ENCODE measurements around the gene PLIN4. TPM values are rescaled to one million over a fixed set of nuclear protein-coding genes. Genes with fewer than 3 reads are reported as not detected.

PLIN4 gene, protein sequence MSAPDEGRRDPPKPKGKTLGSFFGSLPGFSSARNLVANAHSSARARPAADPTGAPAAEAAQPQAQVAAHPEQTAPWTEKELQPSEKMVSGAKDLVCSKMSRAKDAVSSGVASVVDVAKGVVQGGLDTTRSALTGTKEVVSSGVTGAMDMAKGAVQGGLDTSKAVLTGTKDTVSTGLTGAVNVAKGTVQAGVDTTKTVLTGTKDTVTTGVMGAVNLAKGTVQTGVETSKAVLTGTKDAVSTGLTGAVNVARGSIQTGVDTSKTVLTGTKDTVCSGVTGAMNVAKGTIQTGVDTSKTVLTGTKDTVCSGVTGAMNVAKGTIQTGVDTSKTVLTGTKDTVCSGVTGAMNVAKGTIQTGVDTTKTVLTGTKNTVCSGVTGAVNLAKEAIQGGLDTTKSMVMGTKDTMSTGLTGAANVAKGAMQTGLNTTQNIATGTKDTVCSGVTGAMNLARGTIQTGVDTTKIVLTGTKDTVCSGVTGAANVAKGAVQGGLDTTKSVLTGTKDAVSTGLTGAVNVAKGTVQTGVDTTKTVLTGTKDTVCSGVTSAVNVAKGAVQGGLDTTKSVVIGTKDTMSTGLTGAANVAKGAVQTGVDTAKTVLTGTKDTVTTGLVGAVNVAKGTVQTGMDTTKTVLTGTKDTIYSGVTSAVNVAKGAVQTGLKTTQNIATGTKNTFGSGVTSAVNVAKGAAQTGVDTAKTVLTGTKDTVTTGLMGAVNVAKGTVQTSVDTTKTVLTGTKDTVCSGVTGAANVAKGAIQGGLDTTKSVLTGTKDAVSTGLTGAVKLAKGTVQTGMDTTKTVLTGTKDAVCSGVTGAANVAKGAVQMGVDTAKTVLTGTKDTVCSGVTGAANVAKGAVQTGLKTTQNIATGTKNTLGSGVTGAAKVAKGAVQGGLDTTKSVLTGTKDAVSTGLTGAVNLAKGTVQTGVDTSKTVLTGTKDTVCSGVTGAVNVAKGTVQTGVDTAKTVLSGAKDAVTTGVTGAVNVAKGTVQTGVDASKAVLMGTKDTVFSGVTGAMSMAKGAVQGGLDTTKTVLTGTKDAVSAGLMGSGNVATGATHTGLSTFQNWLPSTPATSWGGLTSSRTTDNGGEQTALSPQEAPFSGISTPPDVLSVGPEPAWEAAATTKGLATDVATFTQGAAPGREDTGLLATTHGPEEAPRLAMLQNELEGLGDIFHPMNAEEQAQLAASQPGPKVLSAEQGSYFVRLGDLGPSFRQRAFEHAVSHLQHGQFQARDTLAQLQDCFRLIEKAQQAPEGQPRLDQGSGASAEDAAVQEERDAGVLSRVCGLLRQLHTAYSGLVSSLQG (N-terminal part only)
- 0.15 and 0.59 TPM in 2 replicates for total RNA-seq (ENCODE audit: low replicate concordance)

DNA sequence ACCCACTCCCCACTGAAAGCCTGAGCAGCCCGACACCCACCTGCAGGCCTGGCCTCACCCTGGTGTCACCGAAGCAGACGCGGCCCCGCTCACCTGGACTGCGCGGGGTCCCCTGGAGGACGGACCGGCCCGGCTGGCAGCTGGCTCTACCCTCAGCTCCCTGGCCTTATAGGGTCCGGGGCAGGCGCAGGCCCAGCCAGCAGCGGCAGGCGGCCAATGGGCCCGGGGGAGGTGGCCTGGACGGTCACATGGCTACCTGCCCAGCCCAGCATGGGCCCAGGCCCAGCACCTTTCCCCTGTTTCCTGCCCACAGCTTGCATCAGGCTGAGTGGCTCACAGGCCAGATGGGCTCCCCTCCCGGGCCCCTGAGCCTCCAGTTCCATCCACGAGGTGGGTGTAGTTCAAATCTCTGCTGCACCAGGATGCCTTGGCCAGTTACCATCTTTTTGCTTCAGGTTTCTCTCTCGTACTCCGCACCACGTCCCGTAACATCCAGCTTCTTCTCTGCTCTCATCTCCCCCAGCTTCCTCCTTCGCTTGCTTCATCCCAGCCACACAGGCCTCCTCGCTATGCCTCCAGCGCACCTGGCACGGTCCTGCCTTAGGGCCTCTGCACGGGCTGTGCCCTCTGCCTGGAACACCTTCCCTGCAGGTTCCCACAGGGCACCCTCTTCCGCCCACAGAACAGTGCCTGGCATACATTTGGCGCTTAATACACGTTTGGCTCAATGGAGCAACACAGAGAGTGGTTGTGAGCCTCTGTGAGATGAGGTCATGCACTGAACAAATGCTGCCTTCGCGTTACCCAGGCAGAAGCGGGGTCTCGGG lies at the start of gene PLIN4:
Gene PLIN4, minus strand, starts transcription at position 142 of the 827 bp plus-strand sequence. CDS start 214 bp downstream, outside the sequence.

DNA sequence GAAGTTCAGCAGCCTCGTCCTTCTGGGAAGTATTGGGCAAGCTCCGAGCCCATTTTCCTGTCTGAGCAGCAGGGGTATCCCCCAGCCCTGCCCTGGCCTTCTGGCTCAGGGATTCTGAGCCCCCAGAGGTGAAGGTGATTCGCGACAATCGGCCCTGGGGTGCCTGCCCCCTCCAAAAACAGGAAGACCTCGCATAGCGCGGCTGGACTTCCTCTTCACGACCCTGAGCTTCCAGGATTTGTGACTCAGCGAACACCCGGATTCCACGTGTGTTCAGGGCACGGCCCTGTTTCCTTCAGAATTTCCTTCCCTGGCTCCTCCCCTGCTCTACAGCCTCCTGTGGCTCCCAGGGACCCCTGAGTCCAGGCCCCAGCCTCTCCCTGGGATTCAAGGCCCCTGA lies 41.3 kb upstream of the PLIN4 start, which contains the start of gene SEMA6B:
Gene SEMA6B, minus strand, starts transcription at position 116 of the 400 bp plus-strand sequence. CDS start 1,227 bp downstream, outside the sequence.

DNA sequence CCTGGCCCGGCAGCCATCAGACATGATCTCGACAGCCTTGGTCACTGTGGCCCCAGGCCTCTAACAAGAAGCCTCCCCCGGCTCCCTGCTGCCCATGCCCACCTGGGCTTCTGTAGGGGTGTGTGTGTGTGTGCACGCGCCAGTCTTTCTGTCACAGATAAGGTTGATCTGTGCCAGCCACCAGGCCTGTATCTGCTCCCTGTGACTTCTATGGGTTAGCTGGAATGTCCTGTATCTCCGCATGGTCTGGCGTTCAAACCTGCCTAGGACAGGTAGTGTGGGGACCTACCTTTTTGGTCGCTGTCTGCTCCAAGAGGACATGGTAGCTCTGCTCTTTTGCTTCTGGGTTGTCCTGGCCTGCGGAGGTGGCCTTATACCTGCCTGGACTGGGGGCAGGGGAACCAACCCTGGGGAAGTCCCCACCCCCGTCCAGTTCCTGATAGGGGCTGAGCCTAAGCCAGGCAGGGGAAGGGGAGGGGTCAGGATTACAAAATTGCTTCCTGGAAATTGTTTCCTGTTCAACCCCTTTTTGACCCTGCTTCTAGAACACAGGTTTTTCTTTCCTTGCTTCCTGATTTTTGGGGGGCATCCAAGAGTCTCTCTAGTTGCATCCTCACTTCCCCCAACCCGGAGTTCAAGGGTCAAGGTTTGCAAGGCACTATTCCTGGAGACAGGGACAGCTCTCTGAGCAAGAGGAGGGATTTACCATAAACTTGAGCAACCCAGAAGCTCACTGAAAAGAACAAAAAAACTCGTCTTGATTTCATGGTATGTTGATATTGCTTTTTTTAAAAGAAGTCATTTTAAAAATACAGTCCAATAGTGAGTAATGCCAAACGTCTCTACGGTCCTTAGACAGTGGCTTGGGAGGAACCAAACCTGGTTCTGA lies 21.7 kb upstream of the PLIN4 start, which contains the start of gene LRG1:
Gene LRG1, minus strand, starts transcription at position 344 of the 889 bp plus-strand sequence. Its CDS starts 23 bp downstream, at position 321.

DNA sequence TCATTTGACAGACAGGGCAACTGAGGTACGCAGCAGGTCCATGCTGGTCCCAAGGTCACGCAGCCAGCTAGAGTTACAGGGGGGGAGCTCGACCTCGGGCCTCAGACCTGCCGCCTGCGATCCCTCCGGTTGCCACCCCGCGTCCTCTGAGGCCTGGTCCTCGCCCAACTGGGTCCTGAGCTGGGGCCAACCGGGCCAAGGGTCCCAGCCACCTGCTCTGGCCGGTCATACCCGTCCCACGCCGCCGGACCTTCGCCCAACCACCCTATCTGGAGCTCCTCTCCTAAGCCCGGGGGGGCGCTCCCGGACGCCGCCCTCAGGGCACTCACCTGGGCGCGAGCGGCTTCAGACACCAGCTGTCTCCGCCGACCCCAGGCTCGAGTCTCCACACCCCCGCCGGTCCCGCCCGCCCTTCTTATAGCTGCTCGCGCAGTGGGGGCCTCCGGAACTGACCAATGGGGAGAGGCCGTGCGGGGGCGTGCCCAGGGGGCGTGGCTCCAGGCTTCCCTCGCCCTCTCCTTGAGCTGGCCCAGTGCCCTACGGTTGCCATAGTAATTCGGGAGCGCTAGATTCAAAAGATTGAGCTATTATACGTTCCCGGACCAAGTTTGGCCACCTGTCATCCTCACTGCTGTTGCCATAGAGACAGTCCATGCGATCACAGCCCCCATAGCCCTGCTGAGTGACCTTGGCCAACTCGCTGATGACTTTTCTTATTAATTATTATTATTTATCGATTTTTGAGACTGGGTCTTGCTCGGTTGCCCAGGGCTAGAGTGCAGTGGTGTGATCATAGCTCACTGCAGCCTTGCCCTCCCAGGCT lies 16.8 kb upstream of the PLIN4 start, which contains the start of gene PLIN5:
Gene PLIN5, minus strand, starts transcription at position 389 of the 823 bp plus-strand sequence. CDS start 1,150 bp downstream, outside the sequence.

DNA sequence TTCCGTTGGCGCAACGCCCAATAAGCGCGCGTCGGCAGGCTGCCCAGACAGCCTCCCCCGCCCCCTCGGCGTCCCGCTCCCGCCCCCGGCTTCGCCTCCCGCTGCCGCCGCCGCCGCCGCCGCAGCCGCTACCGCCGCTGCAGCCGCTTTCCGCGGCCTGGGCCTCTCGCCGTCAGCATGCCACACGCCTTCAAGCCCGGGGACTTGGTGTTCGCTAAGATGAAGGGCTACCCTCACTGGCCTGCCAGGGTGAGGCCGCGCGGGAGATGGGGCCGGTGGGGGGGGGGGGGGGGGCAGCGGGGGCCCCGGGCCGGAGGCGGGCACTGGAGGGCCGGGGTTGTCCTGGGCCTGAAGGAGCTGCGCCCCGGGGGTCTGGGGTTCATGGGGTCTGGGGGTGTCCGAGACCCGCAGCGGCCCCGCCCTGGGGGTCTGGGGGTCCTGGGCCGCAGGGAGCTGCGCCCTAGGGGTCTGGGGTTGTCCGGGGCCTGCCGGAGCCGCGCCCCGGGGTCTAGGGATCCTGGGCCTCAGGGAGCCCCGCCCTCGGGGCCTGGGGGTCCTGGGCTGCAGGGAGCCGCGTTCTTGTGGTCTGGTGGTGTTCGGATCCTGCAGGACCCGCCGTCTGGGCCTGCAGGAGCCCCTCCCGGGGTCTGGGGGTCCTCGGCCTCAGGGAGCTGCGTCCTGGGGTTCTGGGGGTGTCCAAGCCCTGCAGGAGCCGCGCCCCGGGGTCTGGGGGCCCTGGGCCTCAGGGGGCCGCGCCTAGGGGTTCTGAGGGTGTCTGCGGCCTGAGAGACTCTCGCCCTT lies 45.9 kb downstream of the PLIN4 start, which contains the start of gene HDGFL2:
Gene HDGFL2, plus strand, starts transcription at position 124 of the 801 bp plus-strand sequence. Its CDS starts 54 bp downstream, at position 178.

DNA sequence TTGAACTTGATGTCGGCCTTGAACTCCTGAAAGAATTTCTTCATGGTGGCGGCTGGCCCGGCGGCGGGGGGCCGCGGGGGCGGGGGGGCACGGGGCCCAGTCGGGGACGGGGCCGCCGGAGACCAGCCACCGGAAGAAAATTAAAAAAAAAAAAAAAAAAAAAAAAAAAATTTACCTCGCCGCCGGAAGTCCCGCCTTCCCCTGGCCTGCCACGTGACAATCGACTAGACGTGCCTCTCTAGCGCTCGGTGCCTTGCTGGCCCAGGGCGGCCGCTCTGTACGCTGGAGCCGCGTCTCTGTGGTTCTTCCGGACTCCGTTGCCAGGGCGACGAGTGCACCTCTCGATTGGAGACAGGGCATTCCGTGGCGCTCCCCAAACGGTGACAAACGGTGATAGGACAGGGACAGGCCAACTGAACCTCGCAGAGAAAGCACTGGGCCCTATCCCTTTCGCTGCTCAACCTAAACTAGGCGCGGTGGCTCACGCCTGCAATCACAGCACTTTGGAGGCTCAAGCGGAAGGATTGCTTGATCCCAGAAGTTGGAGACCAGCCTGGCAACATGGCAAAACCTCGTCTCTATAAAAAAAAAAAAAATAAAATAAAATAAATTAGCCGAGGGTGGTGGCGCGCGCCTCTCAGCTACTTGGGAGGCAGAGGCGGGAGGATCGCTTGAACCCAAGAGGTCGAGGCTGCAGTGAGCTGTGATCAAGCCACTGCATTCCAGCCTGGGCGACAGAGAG lies 60.5 kb downstream of the PLIN4 start, which contains the start of gene UBXN6:
Gene UBXN6, minus strand, starts transcription at position 141 of the 742 bp plus-strand sequence. Its CDS starts 97 bp downstream, at position 44.

Other genes with a start within 250 kb of the PLIN4 start
- not detected in 2 replicates for gene SHD, start 239.2 kb downstream of the PLIN4 start, total RNA-seq (ENCODE audit: low replicate concordance)
- gene TMIGD2, start 216.1 kb downstream of the PLIN4 start, total RNA-seq (ENCODE audit: low replicate concordance): not detected in 2 replicates
- gene FSD1, start 213.9 kb downstream of the PLIN4 start, total RNA-seq (ENCODE audit: low replicate concordance): 4.9 and 6.8 TPM in 2 replicates
- gene STAP2, start 179.7 kb downstream of the PLIN4 start, total RNA-seq (ENCODE audit: low replicate concordance): 2.8 and 4.2 TPM in 2 replicates
- gene MPND, start 174.9 kb downstream of the PLIN4 start, total RNA-seq (ENCODE audit: low replicate concordance): 9.4 and 14.3 TPM in 2 replicates
- 19.4 and 30.4 TPM in 2 replicates for gene SH3GL1, start 117.9 kb downstream of the PLIN4 start, total RNA-seq (ENCODE audit: low replicate concordance)
- 4.8 and 6.3 TPM in 2 replicates for gene CHAF1A, start 115.8 kb downstream of the PLIN4 start, total RNA-seq (ENCODE audit: low replicate concordance)
- 115 and 127 TPM in 2 replicates for gene UBXN6, start 60.7 kb downstream of the PLIN4 start, total RNA-seq (ENCODE audit: low replicate concordance)
- 59.7 and 62.3 TPM in 2 replicates for gene HDGFL2, start 46.2 kb downstream of the PLIN4 start, total RNA-seq (ENCODE audit: low replicate concordance)
- gene PLIN5, start 16.7 kb upstream of the PLIN4 start, total RNA-seq (ENCODE audit: low replicate concordance): not detected in 2 replicates
- gene LRG1, start 21.6 kb upstream of the PLIN4 start, total RNA-seq (ENCODE audit: low replicate concordance): not detected in 2 replicates
- 0.38 and 1.2 TPM in 2 replicates for gene SEMA6B, start 41.2 kb upstream of the PLIN4 start, total RNA-seq (ENCODE audit: low replicate concordance)
- gene TNFAIP8L1, start 121.0 kb upstream of the PLIN4 start, total RNA-seq (ENCODE audit: low replicate concordance): 0.94 and 3.4 TPM in 2 replicates
- 247 and 295 TPM in 2 replicates for gene MYDGF, start 151.9 kb upstream of the PLIN4 start, total RNA-seq (ENCODE audit: low replicate concordance)
- gene DPP9, start 205.4 kb upstream of the PLIN4 start, total RNA-seq (ENCODE audit: low replicate concordance): 9.7 and 18.1 TPM in 2 replicates

Data from smooth muscle cell of the coronary artery (primary cell).